ENCODE data around the gene TNFAIP8. TPM values are rescaled to one million over a fixed set of nuclear protein-coding genes. Genes with fewer than 3 reads are reported as not detected.

TNFAIP8 gene
- total RNA-seq, 4 donors from 2014 or later = 2.0 to 42.7 (median 15.5) TPM

GRCh38 chr5:119313197-119313596 is 42.6 kb upstream of the TNFAIP8 start:
- Histone ChIP-seq H3K4me3 (no peak overlapping the region), H3K4me1 (no peaks in the 10 kb centered on the region), H3K9me3 (no peaks in the 10 kb centered on the region), H3K27me3 (no peaks in the 10 kb centered on the region), H3K36me3 (no peaks in the 10 kb centered on the region), H3K27ac (no peak overlapping the region)
- intact Hi-C loops (cut with DNase I; ENCODE audit: low total_unique reads) = no loop called here
- no peak for DNase-seq
- no peak for TF ChIP-seq POLR2A (IDR thresholded peaks at IDR 0.05)
- TF ChIP-seq, protein P1, sequence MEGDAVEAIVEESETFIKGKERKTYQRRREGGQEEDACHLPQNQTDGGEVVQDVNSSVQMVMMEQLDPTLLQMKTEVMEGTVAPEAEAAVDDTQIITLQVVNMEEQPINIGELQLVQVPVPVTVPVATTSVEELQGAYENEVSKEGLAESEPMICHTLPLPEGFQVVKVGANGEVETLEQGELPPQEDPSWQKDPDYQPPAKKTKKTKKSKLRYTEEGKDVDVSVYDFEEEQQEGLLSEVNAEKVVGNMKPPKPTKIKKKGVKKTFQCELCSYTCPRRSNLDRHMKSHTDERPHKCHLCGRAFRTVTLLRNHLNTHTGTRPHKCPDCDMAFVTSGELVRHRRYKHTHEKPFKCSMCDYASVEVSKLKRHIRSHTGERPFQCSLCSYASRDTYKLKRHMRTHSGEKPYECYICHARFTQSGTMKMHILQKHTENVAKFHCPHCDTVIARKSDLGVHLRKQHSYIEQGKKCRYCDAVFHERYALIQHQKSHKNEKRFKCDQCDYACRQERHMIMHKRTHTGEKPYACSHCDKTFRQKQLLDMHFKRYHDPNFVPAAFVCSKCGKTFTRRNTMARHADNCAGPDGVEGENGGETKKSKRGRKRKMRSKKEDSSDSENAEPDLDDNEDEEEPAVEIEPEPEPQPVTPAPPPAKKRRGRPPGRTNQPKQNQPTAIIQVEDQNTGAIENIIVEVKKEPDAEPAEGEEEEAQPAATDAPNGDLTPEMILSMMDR (IDR thresholded peaks at IDR 0.05) = no peak

DNA sequence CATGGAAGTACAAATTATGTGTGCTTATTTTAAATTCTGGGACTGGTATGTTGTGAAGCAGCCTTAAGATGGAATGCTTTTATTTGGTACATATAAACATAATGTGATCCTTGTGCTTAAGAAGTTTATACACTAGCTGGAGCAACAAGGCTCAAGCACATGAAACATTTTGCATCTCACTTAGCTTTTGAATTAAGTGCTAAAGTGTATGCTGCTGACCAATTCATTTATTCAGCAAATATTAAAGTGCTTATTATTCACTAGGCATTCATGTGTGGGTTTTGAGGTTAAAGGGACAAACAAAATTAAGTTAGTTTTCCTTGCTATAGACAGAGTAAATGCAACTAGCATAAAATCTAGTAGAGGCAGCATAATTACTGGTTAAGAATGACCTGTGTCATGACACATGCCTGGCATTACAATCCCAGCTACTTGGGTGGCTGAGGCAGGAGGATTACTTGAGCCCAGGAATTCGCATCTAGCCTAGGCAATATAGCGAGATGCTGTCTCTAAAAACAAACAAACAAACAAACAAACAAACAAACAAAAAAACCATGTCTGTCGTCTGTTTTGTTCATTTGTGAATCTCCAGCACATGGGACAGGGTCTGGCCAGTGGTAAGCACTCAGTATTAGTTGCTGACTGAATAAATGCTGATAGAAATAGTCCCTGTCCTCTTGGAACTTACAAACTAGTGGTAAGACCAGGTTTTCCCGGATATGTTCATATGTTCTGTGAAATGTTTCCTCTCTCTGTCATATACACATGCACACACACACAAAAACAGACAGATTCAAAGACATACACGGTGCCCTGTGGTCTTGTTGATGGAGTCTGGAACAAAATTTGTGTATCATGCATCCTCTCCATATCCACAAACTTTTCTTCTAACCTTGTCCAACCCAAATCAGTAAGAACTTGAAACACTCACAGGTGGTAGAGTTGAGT is 41.9 kb upstream of the TNFAIP8 start:
- intact Hi-C loops (cut with DNase I; ENCODE audit: low total_unique reads) = no loop called here

DNA sequence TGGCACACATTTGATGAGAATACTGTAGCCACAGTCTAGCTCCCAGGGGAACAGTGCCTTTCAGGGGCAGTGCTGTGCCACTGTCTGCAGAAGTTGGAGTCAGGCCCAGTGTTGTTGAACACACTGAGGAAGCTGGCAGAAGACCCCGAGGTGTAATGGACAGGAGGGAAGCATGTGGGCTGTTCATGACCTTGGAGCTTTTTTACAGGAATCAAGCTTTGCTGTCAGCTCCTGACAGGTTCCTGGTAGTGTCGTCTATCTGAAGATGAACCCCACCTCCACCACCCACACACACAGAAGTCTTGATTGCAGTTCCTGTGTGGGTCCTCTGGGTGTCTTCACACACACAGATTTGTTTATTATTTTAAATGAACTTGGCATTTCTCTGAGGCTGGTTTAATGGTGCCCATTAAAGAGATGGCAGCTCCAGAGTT is 40.3 kb upstream of the TNFAIP8 start:
- Histone ChIP-seq H3K4me3 (no peak overlapping the region), H3K27ac (no peak overlapping the region), H3K4me1 (no peaks in the 10 kb centered on the region), H3K27me3 (no peaks in the 10 kb centered on the region), H3K36me3 (no peaks in the 10 kb centered on the region), H3K9me3 (no peaks in the 10 kb centered on the region)
- no peak for DNase-seq
- intact Hi-C loops (cut with DNase I; ENCODE audit: low total_unique reads) = no loop called here
- no peak for TF ChIP-seq POLR2A (IDR thresholded peaks at IDR 0.05)
- TF ChIP-seq, protein P1 (IDR thresholded peaks at IDR 0.05) = peak in 1 of 4 experiments; percentile 11

More for the DNA sequence above, 41.9 kb upstream of the TNFAIP8 start:
- Histone ChIP-seq H3K27me3 (no peaks in the 10 kb centered on the region), H3K27ac (no peak overlapping the region), H3K4me3 (no peak overlapping the region), H3K9me3 (no peaks in the 10 kb centered on the region), H3K4me1 (no peaks in the 10 kb centered on the region), H3K36me3 (no peaks in the 10 kb centered on the region)
- DNase-seq = no peak
- TF ChIP-seq POLR2A (IDR thresholded peaks at IDR 0.05) = no peak
- TF ChIP-seq, protein P1 (IDR thresholded peaks at IDR 0.05) = no peak

- TF ChIP-seq, protein P1 (IDR thresholded peaks at IDR 0.05) = no peak
- TF ChIP-seq POLR2A (IDR thresholded peaks at IDR 0.05) = no peak
- intact Hi-C loops (cut with DNase I; ENCODE audit: low total_unique reads) = no loop called here
- H3K4me3 ChIP-seq = no peak overlapping the region
- H3K27ac ChIP-seq = no peak overlapping the region
- H3K4me1 ChIP-seq = no peaks in the 10 kb centered on the region
- no peaks in the 10 kb centered on the region for H3K36me3 ChIP-seq
- DNase-seq = no peak
- H3K27me3 ChIP-seq = no peaks in the 10 kb centered on the region
- H3K9me3 ChIP-seq = no peaks in the 10 kb centered on the region
Measured at GRCh38 chr5:119316086-119316485, 39.7 kb upstream of the TNFAIP8 start.

DNA sequence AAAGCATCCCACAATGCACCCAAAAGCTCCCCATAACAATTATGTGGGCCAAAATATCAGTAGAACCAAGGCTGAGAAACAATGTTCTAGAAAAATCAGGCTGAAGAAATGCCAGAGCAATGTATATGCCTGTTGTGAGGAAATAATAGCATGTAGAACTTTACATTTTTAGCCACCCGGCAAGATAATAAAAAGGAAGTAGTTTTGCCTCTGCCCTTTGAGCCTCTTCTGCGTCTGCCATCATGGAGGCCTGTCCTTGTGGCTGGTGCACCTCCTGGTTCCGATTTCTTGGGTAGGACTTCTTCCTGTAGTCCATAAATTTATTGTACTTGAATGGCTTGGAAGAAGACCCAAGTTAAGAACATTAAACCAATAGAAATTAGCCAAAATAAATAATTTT is 38.9 kb upstream of the TNFAIP8 start:
- DNase-seq = no peak
- no peaks in the 10 kb centered on the region for H3K4me1 ChIP-seq
- no peak overlapping the region for H3K27ac ChIP-seq
- intact Hi-C loops (cut with DNase I; ENCODE audit: low total_unique reads) = no loop called here
- no peak overlapping the region for H3K4me3 ChIP-seq
- no peaks in the 10 kb centered on the region for H3K36me3 ChIP-seq
- no peaks in the 10 kb centered on the region for H3K9me3 ChIP-seq
- no peaks in the 10 kb centered on the region for H3K27me3 ChIP-seq
- no peak for TF ChIP-seq POLR2A (IDR thresholded peaks at IDR 0.05)
- TF ChIP-seq, protein P1 (IDR thresholded peaks at IDR 0.05) = no peak

All from uterus (tissue), 4 donors.